GM19193 (cell line): ENCODE measurements around the gene ERGIC1.

Source experiments
- POLR2A ChIP-seq: IDR thresholded peaks from 4 replicates; pipeline ENCODE4 v1.6.1; 2011; ENCODE audit not compliant: insufficient read depth, insufficient read length; ENCODE audit errors: extremely low read depth

Gene ERGIC1

DNA sequence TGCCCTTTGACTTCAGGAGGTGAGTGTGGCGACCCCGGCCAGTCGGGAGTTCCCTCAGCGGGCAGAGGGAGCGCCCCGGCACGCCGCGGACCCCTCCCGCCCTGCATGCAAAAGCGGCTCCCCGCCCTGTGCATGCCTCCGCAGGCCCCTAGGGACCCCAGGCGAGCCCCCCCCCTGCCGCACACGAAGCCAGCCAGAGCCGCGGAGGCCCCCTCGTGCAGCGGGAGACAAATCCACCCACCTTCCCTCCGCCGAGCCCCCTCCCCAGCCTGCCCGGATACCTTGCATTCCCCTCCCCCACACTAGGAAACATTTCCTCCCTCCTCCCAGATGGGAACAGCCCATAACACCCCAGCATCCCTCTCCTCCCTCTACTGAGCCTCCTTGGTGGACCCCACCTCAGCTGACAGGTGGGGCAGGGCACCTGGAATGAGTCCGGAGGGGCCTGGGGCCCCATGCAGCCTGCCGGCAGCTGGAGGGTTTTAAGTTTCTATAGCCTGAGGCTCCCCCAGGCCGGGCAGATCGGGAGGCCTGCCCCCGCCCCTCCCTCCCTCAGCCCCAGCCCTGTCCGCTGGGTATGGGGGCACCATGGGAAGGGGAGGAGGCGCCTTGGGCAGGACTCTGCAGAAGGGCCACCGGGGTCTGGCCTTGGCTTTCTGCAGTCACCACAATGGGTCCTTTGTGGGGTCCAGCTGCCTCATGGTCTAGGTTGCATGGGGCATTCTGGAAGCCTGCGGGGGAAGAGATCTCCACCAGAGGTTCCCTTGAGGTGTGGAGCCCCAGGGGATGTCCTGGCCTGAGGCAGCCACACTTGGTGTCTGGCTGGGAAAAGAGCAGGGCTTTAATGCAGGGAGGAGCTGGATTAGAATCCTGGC is 601 bp downstream of the ERGIC1 start:
- TF ChIP-seq POLR2A = no peak

DNA sequence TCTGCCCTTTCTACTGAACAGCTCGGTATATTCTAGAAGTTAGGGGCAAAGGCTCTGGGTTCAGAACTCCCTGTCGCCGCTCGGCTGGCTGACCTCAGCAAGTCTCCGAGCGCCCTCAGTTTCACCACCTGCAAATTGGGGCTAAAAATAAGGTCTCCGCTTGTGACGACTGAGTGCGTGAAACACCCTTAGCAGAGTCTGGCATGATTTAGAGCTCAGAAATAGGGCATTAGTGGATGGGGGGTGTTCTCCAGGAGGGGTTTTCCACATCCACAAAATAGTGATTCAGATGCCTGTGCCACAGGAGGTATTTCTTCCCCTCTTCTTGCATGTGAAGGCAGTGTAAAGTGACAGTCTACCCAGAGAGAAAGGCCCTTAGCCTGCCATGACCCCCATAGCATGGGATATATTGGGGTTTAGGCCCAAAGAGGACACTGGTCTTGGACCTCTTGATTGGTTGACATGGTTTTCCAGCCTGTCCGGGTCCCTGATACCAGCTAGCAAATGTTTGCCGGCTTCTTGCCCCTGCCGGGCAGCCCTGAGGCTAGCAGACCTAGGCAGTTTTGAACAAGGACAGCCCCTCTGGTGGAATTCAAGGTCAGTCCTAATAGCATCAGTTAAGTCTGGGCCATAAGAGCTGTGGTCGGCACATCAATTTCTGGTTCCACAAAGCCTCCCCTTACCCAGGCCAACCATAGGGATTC is 1.4 kb downstream of the ERGIC1 start:
- no peak for TF ChIP-seq POLR2A

DNA sequence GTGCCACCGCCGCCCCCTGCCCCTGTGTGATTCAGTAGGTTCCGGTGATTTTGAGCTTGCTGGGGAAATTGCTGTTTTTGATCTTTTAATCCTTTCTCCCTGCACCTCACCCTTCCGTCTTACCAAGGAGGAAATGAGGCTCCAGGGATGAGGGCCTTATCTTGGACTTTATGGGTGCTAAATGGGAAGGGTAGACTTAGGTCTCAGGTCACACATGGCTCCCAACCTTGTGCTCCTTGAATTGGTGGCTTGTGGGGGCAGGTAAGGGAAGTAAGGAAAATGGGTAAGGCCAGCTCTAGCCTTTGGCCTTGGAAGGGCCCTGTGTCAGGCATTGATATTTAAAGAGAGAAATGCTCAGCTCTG is 1.9 kb downstream of the ERGIC1 start:
- no peak for TF ChIP-seq POLR2A

DNA sequence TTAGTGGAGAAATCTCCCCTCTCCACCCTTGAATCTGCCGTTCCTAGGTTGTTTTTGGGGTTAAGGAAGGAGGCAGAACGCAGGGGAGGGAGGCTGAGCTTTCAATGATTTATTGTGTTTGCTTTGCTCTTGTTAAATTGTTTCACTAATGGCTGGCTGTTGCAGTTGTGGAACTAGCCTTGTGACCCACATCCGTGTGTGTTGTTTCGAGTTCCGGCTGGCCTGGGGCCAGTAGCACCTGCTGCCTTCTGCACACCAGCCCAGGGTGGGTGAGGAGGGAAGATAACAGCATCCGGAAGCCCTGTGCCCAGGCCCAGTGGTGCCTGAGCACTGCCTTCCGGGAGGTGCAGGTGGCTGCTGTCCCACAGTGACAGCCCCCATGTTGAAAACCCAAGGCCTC is 3.6 kb downstream of the ERGIC1 start:
- TF ChIP-seq POLR2A = peak; percentile 65

DNA sequence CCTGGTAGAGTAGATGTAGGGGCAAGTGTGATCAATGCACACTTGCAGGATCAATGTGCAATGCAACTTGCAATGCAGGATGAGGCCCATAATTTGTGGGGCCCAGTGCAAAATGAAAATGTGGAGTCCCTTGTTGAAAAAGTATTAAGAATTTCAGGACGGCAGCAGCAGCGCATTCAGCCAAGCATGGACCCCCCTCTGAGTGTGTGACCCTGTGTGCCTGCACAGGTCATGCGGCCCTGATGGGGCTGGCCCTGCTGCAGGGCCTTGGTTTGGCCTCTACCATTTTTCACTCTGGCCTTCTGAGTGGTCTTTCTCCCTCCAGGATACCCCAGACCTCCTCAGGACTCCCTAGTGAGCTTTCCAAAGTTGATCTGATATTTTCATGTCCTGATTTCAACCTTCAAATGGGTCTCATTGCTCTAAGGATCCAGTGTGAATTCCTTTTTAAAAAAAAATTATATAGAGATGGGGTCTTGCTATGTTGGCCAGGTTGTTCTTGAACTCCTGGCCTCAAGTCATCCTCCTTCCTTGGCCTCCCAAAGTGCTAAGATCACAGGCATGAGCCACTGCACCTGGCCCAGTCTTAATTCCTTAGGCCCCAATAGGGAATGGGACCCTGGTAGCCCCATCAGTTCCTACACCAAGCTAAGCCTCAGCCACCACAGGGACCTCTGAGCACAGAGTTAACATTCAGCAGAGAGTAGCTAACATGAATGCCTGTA is 4.3 kb downstream of the ERGIC1 start:
- no peak for TF ChIP-seq POLR2A

DNA sequence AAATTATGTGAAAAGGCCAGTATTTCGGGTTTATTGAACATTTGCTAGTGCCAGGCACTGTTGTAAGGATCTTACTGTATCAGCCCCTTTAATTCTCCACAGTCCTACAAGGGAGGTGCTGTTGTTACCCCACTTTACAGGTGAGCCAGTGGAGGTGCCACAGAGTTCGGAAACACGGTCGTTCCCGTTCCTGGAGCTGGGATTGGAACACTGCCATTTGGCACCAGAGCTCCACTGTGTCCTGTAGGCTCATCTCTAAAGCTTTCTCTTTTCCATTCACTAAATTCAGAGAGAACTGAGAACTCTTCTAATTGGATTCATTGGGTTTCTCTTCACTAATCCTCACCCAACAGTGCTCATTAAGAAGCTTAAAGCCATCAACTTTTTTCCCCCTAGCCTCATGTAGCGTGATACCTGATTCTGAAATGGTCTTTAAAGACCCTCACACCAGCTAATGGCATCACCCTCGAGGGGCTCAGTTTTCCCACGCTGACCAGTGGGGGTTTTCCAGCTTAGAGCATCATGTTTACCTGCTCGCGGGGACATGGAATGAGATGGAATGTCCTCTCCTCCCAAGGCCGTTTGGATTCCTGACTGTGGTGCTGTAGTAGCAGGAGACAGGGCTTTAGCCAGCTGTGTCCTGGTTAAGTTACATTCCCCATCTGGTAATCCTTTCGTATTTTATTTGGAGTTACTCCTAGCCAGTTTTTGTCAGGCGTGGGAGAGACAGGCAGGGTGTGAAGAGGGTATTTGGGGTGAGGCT is 5.8 kb downstream of the ERGIC1 start:
- no peak for TF ChIP-seq POLR2A

DNA sequence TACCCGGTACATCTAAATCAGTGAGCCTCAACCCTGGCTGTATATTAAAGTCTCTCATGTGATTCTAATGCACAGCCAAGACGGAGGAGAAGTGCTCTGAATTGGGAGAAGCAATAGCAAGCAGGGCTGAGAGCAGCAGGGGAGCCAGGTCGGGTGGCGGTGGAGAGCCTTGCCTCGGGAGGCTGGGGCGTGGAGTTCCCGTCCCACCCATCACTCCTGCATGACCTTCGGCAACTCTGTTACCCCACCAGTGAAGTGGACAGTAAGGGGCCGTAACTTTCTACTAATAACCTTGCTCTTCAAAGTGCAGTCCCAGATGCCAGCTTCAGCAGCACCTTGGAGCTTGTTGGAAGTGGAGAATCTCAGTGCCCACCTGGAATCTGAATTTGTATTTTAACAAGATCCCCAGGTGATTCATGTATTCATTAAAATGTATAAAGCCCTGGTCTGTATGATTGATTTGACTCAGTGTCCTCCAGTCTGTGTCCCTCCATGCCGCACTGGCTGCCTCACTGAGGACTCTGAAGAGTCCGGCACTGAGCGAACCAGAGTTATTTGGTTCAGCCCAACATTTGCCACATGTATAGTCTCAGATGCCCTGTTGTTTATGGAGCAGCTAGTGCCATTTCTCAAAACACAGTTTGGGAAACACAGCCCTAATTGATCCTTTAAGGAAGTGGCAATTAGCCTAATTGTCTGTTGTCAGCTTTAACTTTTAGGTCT is 6.5 kb downstream of the ERGIC1 start:
- no peak for TF ChIP-seq POLR2A

DNA sequence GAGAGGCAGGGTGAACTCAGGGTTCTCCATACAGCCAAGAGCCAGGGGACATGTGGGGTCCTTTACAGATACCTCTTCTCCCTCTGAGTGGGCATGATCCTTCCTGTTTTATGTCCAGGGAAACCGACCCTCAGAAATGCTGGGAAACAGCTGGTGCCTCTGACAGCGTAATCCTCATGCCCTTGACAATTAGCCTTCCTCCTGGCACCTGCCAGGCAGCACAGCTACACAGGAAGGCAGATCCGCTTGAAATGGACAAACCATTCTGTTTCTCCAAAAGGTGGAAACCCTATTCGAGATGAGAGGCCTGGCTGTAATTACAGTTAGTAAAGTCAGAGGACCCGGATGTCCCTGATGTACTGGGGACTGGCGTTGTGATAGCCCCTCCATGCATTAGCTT is 7.2 kb downstream of the ERGIC1 start:
- TF ChIP-seq POLR2A = no peak

DNA sequence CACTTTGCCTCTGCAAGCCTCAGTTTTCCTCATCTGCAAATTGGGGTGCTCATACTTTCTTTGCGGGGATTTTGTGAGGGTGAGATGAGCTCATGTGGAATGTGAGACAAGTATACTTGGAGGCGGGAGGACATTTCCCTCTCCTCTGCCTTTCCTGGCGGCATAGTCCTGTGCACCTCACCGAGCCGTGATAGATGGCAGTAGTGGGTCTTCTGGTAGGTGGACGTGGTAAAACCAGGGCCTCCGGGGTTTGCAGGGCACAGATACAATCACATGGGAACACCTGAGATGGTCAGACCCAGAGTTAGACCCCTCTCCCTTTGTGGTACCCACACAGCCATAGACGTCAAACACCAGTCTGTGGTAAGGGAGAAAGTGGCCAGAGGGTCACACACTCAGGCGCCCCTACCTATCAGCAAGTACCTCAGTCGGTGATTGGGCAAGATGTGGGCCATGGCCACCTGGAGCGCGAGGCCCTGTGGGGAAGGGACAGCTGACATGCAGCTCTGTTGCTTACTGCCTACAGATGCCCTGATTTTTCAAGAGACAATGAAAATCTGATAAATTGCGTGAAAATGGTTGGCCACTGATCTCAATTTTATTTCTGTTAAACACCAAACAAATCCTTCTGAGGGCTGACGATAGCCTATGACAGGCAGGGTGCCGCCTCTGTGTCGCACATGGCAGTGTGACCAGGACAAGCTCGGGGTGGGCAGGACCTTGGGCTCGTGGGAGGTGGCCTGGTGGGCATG is 9.9 kb downstream of the ERGIC1 start:
- no peak for TF ChIP-seq POLR2A

DNA sequence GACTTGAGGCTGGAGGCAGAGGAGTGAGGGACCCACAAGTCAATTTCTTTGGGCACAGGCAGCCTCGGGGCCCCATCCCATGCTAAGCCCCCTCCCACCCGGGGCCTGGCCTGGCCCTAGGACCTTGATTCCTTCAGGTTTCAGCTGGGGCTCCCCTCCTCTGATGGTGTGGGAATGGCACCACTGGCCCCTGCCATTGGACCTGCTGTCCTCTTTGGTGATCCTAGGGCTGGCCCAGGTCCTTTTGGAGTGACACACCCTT is 10.5 kb downstream of the ERGIC1 start:
- TF ChIP-seq POLR2A = no peak

DNA sequence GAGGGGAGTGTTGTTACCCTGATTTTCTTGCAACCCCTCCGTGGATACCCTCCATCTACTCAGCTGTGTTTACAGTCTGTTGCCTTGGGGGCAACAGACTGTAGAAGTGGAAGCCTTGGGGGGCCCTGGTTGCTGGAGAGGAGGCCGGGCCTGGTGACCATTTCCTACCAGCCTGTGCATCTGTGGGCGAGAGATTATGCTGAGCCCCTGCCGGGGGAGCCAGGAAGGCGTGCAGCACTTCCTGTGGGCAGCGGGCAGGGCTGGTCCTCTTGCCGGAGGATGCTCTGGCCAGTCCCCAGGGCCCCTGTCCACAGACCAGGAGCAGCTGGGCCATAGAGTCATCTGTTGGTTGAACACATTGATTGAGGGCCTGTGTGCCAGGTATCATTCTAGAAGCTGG is 11.1 kb downstream of the ERGIC1 start:
- no peak for TF ChIP-seq POLR2A

DNA sequence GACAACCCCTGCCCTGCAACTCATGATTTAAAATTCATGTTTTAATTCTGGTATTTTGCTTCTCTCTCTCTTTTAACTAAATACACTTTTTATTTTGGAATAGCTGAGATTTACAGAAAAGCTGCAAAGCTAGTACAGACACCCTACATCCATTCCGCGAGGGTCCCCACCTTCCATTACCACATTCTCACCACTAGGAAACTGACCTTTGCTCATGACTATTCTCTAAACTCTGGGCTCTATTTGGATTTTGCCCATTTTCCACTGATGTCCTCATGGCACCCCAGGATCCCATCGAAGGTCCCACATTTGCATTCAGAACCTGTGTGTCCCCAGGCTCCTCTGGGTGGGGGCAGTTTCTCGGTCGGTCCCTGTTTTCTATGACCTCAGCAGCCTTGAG is 11.5 kb downstream of the ERGIC1 start:
- TF ChIP-seq POLR2A = no peak

DNA sequence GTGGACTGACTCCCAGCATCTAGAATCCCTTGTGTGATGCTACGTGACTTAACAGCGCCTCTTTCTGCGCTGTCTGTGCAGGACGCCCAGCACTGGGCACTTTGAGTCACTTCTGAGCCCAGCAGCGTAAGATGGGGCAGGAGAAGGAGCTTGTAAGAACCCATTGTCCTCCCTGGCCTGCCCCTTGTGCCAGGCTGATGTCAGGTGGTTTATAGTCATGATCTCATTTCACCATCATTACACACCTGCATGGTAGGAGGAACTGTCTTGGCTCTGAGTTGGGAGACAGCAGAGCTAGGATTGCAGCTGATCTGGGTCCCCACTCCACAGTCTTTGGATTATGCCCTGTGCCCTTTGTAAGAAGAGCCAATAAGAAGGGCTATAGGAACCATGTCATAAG is 12.2 kb downstream of the ERGIC1 start:
- TF ChIP-seq POLR2A = no peak

DNA sequence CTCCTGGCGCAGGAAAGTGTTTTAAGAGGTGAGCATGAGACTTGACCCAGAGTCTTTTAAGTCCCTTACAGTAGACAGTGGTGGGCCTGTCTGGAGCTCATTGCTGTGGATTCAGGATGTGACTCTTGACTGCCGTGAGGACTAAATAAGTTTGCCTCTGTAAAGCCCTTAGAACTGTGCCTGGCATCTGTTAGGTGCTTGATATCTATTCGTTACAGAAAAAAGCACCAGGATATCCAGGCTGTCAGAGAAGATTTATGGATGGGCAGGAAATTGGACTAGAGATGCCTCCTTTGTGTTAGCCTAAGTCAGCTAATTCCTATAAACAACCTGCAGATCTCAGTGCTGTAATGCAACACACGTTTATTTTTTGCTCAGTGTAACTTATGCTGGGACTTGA is 12.6 kb downstream of the ERGIC1 start:
- TF ChIP-seq POLR2A = no peak
